ENCODE results near the gene DYNC1LI2.
A peak's percentile ranks its signal among the peaks of the same experiment; 100 is the strongest.

Gene DYNC1LI2

GRCh38 chr16:66696669-66697630 lies 54.5 kb downstream of the DYNC1LI2 start, which contains the start of gene CMTM4:
Gene CMTM4 (minus strand): TSS chr16:66696743. CDS start chr16:66696525, 218 bp downstream.
- TF ChIP-seq CTCF (conservative IDR thresholded peaks at IDR 0.05) (peak; percentile 72), ZFX (IDR thresholded peaks at IDR 0.05) (no peak)
- peak within 1 kb of the TSS; percentile 93 for H3K27ac ChIP-seq

GRCh38 chr16:66695935-66696668 lies 55.3 kb downstream of the DYNC1LI2 start:
- H3K27ac ChIP-seq, result peak overlapping the region; percentile 93

DNA sequence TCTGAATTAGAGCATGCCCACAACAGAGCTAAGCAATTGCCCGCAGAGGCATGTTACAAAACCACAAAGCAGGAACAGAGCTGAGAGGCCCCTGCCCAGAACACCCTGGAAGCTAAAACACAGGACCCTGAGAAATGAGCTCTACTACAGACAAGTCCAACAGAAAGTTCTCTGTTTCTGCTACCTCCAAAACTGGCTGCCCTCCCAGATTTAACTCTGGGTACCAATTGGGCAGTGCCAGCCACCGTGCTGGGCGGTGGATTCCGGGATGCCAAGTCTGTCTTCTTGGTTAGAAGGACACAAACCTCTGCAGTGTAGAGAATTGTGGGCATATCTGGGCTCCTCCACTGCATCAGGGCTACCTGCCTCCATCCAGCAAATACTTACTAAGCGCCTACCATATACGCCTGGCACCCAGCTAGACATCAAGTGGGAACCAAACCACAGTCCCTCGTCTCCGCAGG lies 55.9 kb downstream of the DYNC1LI2 start:
- peak overlapping the region; percentile 93 for H3K27ac ChIP-seq
- TF ChIP-seq ZFX (IDR thresholded peaks at IDR 0.05) (no peak), CTCF (conservative IDR thresholded peaks at IDR 0.05) (no peak)

More at GRCh38 chr16:66695935-66696668, 55.3 kb downstream of the DYNC1LI2 start:
- peak; percentile 99 for TF ChIP-seq ZFX (IDR thresholded peaks at IDR 0.05)
- no peak for TF ChIP-seq CTCF (conservative IDR thresholded peaks at IDR 0.05)

GRCh38 chr16:66693149-66693548 lies 58.3 kb downstream of the DYNC1LI2 start:
- TF ChIP-seq ZFX (IDR thresholded peaks at IDR 0.05), result no peak
- TF ChIP-seq CTCF (conservative IDR thresholded peaks at IDR 0.05), result no peak
- no peak overlapping the region for H3K27ac ChIP-seq

- no peak overlapping the region for H3K27ac ChIP-seq
- no peak for TF ChIP-seq ZFX (IDR thresholded peaks at IDR 0.05)
- no peak for TF ChIP-seq CTCF (conservative IDR thresholded peaks at IDR 0.05)
Measured at GRCh38 chr16:66692341-66692740, 59.1 kb downstream of the DYNC1LI2 start.

GRCh38 chr16:66691234-66691633 lies 60.2 kb downstream of the DYNC1LI2 start:
- TF ChIP-seq ZFX (IDR thresholded peaks at IDR 0.05), result no peak
- no peak for TF ChIP-seq CTCF (conservative IDR thresholded peaks at IDR 0.05)

More at GRCh38 chr16:66691234-66691633, 60.2 kb downstream of the DYNC1LI2 start:
- H3K27ac ChIP-seq, result no peak overlapping the region

All from C4-2B (cell line).